Glutamatergic neuron (in vitro differentiated cells): ENCODE measurements around the gene PLA2G4A. TPM values are rescaled to one million over a fixed set of nuclear protein-coding genes. Genes with fewer than 3 reads are reported as not detected.

Experiments
- DNase-seq: peaks from one replicate; pipeline ENCODE4 v3.0.0; 2022
- H3K27ac Mint-ChIP-seq: one replicate; pipeline ENCODE4 v1.8.0; 2020; ENCODE audit warnings: mild to moderate bottlenecking, mixed read lengths, inconsistent platforms; ENCODE audit not compliant: unreplicated experiment
- H3K27me3 Mint-ChIP-seq: one replicate; pipeline ENCODE4 v1.8.0; 2020; ENCODE audit warnings: mild to moderate bottlenecking, moderate library complexity, mixed read lengths, inconsistent platforms; ENCODE audit not compliant: unreplicated experiment
- H3K36me3 Mint-ChIP-seq: one replicate; pipeline ENCODE4 v1.8.0; 2020; ENCODE audit warnings: mild to moderate bottlenecking, mixed read lengths, inconsistent platforms; ENCODE audit not compliant: unreplicated experiment
- H3K4me1 Mint-ChIP-seq: one replicate; pipeline ENCODE4 v1.8.0; 2020; ENCODE audit warnings: mild to moderate bottlenecking, low read depth, mixed read lengths, inconsistent platforms; ENCODE audit not compliant: unreplicated experiment
- H3K4me3 Mint-ChIP-seq: one replicate; pipeline ENCODE4 v1.8.0; 2020; ENCODE audit warnings: mild to moderate bottlenecking, mixed read lengths, inconsistent platforms; ENCODE audit not compliant: unreplicated experiment
- H3K9me3 Mint-ChIP-seq: one replicate; pipeline ENCODE4 v1.8.0; 2020; ENCODE audit warnings: mild to moderate bottlenecking, moderate library complexity, mixed read lengths, inconsistent platforms; ENCODE audit not compliant: unreplicated experiment
- CTCF ChIP-seq: fragments of 200-600 bp; sonication (generic); IDR thresholded peaks from one replicate; pipeline ENCODE4 v1.5.0; 2021; ENCODE audit not compliant: partially characterized antibody, unreplicated experiment
- total RNA-seq: library from RNA; stranded (reverse); fragmentation: NEBNext Ultra II Directional; extraction: Animal tissue kit (Norgen Biotek cat#: 25700); gene quantifications from one replicate; pipeline ENCODE4 v1.2.1, GENCODE V29; 2021; ENCODE audit not compliant: unreplicated experiment

The PLA2G4A gene
- total RNA-seq, 1 donor from 2014 or later = not detected

- H3K36me3 Mint-ChIP-seq = no peaks in the 10 kb centered on the region
- DNase-seq = no peak
- no peaks in the 10 kb centered on the region for H3K9me3 Mint-ChIP-seq
- H3K27ac Mint-ChIP-seq = no peak overlapping the region
- no peak overlapping the region for H3K4me3 Mint-ChIP-seq
- H3K4me1 Mint-ChIP-seq = no peaks in the 10 kb centered on the region
- no peak for TF ChIP-seq CTCF
- no peaks in the 10 kb centered on the region for H3K27me3 Mint-ChIP-seq
Observed at GRCh38 chr1:186811892-186812291, 16.9 kb upstream of the PLA2G4A start.

GRCh38 chr1:186812570-186812969, 16.2 kb upstream of the PLA2G4A start:
- no peaks in the 10 kb centered on the region for H3K4me1 Mint-ChIP-seq
- no peaks in the 10 kb centered on the region for H3K27me3 Mint-ChIP-seq
- H3K36me3 Mint-ChIP-seq = no peaks in the 10 kb centered on the region
- no peak for TF ChIP-seq CTCF
- DNase-seq = no peak
- H3K27ac Mint-ChIP-seq = no peak overlapping the region
- no peak overlapping the region for H3K4me3 Mint-ChIP-seq
- no peaks in the 10 kb centered on the region for H3K9me3 Mint-ChIP-seq

- H3K27ac Mint-ChIP-seq = no peak overlapping the region
- no peaks in the 10 kb centered on the region for H3K4me1 Mint-ChIP-seq
- no peaks in the 10 kb centered on the region for H3K36me3 Mint-ChIP-seq
- TF ChIP-seq CTCF = no peak
- no peaks in the 10 kb centered on the region for H3K9me3 Mint-ChIP-seq
- DNase-seq = no peak
- H3K27me3 Mint-ChIP-seq = no peaks in the 10 kb centered on the region
- H3K4me3 Mint-ChIP-seq = no peak overlapping the region
Observed at GRCh38 chr1:186813420-186813819, 15.3 kb upstream of the PLA2G4A start.

GRCh38 chr1:186819126-186819525, 9.6 kb upstream of the PLA2G4A start:
- H3K36me3 Mint-ChIP-seq = no peaks in the 10 kb centered on the region
- no peaks in the 10 kb centered on the region for H3K9me3 Mint-ChIP-seq
- H3K4me1 Mint-ChIP-seq = no peaks in the 10 kb centered on the region
- DNase-seq = no peak
- no peak overlapping the region for H3K27ac Mint-ChIP-seq
- no peaks in the 10 kb centered on the region for H3K27me3 Mint-ChIP-seq
- H3K4me3 Mint-ChIP-seq = no peak overlapping the region
- no peak for TF ChIP-seq CTCF

DNA sequence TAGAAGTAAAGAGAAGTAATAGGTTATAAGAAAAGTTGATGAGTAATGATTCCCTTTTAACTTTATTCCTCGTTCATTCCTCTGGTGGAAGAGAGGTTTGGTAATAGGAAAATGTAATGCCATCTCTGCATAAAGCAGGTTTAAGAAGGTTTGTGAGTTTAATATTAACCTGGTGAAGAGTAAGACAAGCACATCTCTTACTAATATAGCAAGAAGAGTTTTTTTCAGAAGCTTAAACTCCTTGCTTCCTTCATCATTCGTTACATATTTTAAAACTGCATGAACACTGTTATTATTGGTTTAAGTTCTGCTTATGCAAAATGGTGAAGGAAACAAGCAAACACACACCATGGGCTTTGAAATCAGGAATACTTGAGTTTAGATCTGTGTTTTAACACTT, 9.2 kb upstream of the PLA2G4A start:
- Mint-ChIP-seq H3K4me1 (no peaks in the 10 kb centered on the region), H3K27me3 (no peaks in the 10 kb centered on the region), H3K36me3 (no peaks in the 10 kb centered on the region), H3K4me3 (no peak overlapping the region), H3K9me3 (no peaks in the 10 kb centered on the region), H3K27ac (no peak overlapping the region)
- no peak for TF ChIP-seq CTCF
- DNase-seq = no peak
